GM12891 (cell line): ENCODE results near the gene DNMT3B. TPM values are rescaled to one million over a fixed set of nuclear protein-coding genes. Genes with fewer than 3 reads are reported as not detected.
A peak's percentile ranks its signal among the peaks of the same experiment; 100 is the strongest.
"Not testable (repeated sequence)": the region's sequence is repeated elsewhere in the genome, so short reads cannot be mapped to it uniquely, and the experiment has no call there.

Experiments used
- DNase-seq: peaks from one replicate; pipeline ENCODE4 v3.0.0; 2011; ENCODE audit warnings: low spot score; ENCODE audit not compliant: insufficient read length
- FAIRE-seq: peaks from 2 replicates; lab custom pipeline; 2011; peaks lifted over from hg19 to GRCh38; lab: Jason Lieb, UNC
- PAX5 ChIP-seq: IDR thresholded peaks from 2 replicates; pipeline ENCODE4 v1.6.1; 2011; ENCODE audit warnings: low read length, moderate library complexity, mild to moderate bottlenecking; ENCODE audit not compliant: insufficient read depth, severe bottlenecking
- POLR2A ChIP-seq: IDR thresholded peaks from 2 replicates; pipeline ENCODE4 v1.6.1; 2011; ENCODE audit warnings: low read depth, low read length, control low read depth
- POLR2AphosphoS5 ChIP-seq: IDR thresholded peaks from 2 replicates; pipeline ENCODE4 v1.6.1; 2011; ENCODE audit warnings: low read depth, low read length, control low read depth
- POU2F2 ChIP-seq: IDR thresholded peaks from 2 replicates; pipeline ENCODE4 v1.6.1; 2011; ENCODE audit warnings: low read depth, mild to moderate bottlenecking, control low read depth, low read length, moderate library complexity
- SPI1 ChIP-seq: IDR thresholded peaks from 2 replicates; pipeline ENCODE4 v1.6.1; 2011; ENCODE audit warnings: low read depth, low read length, control low read depth
- TAF1 ChIP-seq: IDR thresholded peaks from 2 replicates; pipeline ENCODE4 v1.6.1; 2011; ENCODE audit warnings: low read depth, low read length, control low read depth
- polyA plus RNA-seq: library from polyadenylated mRNA; unstranded; fragments of >200 nt; gene quantifications from one replicate; pipeline ENCODE4 v1.2.1, GENCODE V29; 2012; ENCODE audit warnings: low read depth, missing spikeins, inconsistent platforms; ENCODE audit not compliant: missing spikeins

DNMT3B gene
- polyA plus RNA-seq: 0.42 TPM

DNA sequence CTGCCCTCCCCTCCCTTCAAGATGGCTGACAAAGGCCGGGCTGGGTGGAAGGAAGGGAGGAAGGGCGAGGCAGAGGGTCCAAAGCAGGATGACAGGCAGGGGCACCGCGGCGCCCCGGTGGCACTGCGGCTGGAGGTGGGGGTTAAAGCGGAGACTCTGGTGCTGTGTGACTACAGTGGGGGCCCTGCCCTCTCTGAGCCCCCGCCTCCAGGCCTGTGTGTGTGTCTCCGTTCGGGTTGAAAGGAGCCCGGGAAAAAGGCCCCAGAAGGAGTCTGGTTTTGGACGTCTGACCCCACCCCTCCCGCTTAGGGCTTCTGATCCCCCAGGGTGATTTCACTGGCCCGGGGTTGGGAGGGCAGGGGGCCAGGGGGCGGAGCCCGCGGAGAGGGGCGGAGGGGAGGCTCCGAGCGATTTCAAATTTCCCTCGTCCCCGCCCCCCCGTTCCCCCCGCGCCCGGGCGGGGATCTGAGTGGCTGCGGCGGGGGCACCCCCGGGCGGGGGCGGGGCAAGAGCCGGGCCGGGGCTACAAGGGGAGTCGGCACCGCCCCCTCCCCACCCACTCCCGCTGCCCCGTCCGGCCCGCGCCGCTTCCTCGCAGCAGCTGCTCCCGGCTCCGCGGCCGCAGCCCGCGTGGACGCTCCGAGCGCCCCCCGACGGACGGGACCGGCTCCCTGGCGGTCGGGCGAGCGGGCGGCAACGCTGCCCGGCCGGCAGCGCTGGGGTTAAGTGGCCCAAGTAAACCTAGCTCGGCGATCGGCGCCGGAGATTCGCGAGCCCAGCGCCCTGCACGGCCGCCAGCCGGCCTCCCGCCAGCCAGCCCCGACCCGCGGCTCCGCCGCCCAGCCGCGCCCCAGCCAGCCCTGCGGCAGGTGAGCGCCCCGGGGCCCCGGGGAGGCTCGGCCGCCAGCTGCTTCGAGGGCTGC lies at the start of gene DNMT3B:
TSS of gene DNMT3B (plus strand) at position 555 of the 923 bp plus-strand sequence. CDS start 17,939 bp downstream, outside the sequence.
- DNase-seq (peak; percentile 90), FAIRE-seq (peak; percentile 51)
- TF ChIP-seq PAX5 (no peak), POLR2A (no peak), POLR2AphosphoS5 (no peak), TAF1 (no peak), POU2F2 (no peak), SPI1 (no peak)

DNA sequence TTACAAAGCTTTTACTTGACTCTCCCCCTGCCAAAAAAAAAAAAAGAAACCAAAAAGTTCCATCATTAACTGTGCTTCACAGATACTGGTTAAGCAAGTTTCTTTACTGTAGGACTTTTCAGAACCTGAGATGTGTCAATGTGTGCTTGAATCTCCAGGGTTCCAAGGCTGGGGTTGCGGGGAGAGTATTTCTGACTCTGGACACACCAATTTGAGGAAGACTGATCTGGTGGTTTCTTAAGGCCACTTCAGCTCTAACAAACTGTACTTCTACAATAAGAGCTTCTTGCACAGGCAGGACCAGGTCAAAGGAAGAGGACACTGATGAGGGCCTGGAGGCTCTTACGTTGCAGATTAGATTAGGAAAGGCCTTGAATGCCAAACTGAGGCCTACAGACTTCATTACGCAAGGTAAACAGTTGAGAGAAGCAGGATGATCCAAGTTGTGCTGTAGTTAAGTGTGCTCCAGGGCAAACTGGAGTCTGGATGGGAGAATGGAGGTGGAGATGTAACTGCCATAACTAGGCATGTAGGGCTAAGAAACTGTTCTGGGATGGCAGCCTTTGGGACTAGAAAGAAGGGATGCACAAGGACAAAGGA lies 43.3 kb upstream of the DNMT3B start:
- FAIRE-seq (no peak), DNase-seq (no peak)
- TF ChIP-seq POLR2A (no peak), POLR2AphosphoS5 (no peak)

- DNase-seq: no peak
- TF ChIP-seq SPI1 (no peak), POLR2AphosphoS5 (no peak), POLR2A (no peak), PAX5 (no peak), TAF1 (no peak), POU2F2 (no peak)
- FAIRE-seq: no peak
Observed at GRCh38 chr20:32727683-32728082, 34.5 kb upstream of the DNMT3B start.

GRCh38 chr20:32728435-32728834 lies 33.8 kb upstream of the DNMT3B start:
- not testable (repeated sequence) for DNase-seq, FAIRE-seq

GRCh38 chr20:32729334-32729733 lies 32.9 kb upstream of the DNMT3B start:
- FAIRE-seq, DNase-seq: not testable (repeated sequence)

GRCh38 chr20:32731882-32732266 lies 30.3 kb upstream of the DNMT3B start:
- DNase-seq (no peak), FAIRE-seq (no peak)
- no peak for TF ChIP-seq SPI1
- no peak for TF ChIP-seq POLR2A
- TF ChIP-seq POU2F2: no peak
- TF ChIP-seq TAF1: no peak
- no peak for TF ChIP-seq PAX5
- TF ChIP-seq POLR2AphosphoS5: no peak

GRCh38 chr20:32737371-32738223 lies 24.6 kb upstream of the DNMT3B start:
- DNase-seq (no peak), FAIRE-seq (no peak)
- TF ChIP-seq POLR2AphosphoS5: no peak

DNA sequence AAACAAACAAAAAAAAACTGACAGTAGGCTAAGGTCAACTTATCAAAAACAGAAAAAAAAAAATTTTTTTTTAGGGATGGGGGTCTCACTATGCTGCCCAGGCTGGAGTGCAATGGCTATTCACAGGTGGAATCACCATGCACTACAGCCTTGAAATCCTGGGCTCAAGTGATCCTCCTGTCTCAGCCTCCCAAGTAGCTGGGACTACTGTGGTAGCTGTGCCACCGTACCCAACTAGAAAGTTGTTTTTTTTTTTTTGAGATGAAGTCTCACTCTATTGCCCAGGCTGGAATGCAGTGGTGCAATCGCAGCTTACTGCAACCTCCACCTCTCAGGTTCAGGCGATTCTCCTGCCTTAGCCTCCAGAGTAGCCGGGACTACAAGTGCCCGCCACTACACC lies 21.0 kb upstream of the DNMT3B start:
- no peak for TF ChIP-seq TAF1
- no peak for TF ChIP-seq POU2F2
- TF ChIP-seq POLR2A: no peak
- no peak for TF ChIP-seq SPI1
- no peak for TF ChIP-seq PAX5
- DNase-seq (no peak), FAIRE-seq (no peak)

DNA sequence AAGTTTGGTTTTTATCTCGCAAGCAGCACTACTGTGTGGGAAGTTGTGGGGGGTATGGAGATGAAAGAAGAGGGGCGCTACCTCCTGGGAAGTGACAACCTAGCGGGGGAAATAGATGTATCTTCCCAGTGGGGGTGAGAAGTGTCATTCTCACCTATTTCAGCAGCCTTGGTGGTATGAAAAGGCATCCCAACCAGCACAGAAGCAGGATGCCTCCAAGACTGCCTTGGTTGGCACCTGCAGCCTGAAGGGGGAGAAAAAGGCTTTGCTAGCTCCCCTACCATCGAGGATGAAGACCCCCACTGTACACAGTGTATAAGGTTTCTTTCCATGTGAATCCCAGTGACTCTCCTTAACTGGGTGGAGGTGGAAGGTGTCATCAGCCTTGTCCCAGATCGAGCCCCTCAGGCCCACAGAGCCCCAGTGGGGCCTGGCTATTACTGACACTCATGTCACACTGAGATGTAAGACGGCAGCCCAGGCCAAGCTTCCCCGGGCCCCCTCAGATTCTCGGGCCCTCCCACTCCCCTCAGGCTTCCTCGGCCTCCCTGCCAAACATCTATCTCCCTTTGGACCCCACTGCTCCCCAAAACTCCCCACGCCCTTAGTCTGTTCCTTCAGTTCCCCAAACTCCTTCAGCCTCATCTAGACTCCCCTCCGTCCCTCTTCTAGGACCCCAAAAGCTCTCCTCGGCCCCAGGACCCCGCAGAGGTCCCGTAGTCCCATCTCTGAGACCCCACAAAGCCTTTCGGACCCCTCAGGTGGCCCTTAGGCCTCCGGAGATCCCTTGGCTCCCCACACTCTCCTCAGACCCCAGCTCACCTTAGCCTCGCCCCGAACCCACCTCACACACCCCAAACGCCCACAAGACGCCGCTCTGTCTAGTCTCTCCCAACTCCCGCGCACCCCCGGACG lies 19.6 kb upstream of the DNMT3B start:
- no peak for TF ChIP-seq TAF1
- no peak for TF ChIP-seq POLR2A
- no peak for TF ChIP-seq POU2F2
- TF ChIP-seq SPI1: no peak
- no peak for TF ChIP-seq POLR2AphosphoS5
- no peak for TF ChIP-seq PAX5
- FAIRE-seq: peak; percentile 26
- DNase-seq: no peak
